Mucosa of rectum (tissue), 2 donors: Measurements from ENCODE around the gene TBC1D9B.

ENCODE experiments used
- H3K27ac ChIP-seq, 2 donors: one replicate each; pipeline ENCODE4 v1.7.0; 2013; ENCODE audit warnings: inconsistent platforms in 2 of 2, low read depth in 2 of 2, low read length in 2 of 2
- H3K27me3 ChIP-seq, 2 donors: one replicate each; pipeline ENCODE4 v1.7.0; 2013; ENCODE audit warnings: low read length in 2 of 2; ENCODE audit not compliant: control insufficient read depth in 2 of 2, insufficient read depth in 2 of 2
- H3K36me3 ChIP-seq, 2 donors: one replicate each; pipeline ENCODE4 v1.7.0; 2013; ENCODE audit warnings: low read length in 2 of 2; ENCODE audit not compliant: control insufficient read depth in 2 of 2, insufficient read depth in 2 of 2
- H3K4me1 ChIP-seq, 2 donors: one replicate each; pipeline ENCODE4 v1.7.0; 2013; ENCODE audit warnings: low read length in 2 of 2, mild to moderate bottlenecking in 1 of 2; ENCODE audit not compliant: control insufficient read depth in 2 of 2, insufficient read depth in 2 of 2
- H3K4me3 ChIP-seq, 2 donors: one replicate each; pipeline ENCODE4 v1.7.0; 2013; ENCODE audit warnings: low read length in 2 of 2
- H3K9ac ChIP-seq, 2 donors: one replicate each; pipeline ENCODE4 v1.7.0; 2013; ENCODE audit warnings: low read length in 2 of 2, low read depth in 1 of 2, mild to moderate bottlenecking in 1 of 2
- H3K9me3 ChIP-seq, 2 donors: one replicate each; pipeline ENCODE4 v1.7.0; 2013; ENCODE audit warnings: low read length in 2 of 2; ENCODE audit not compliant: control insufficient read depth in 2 of 2
- donor health status: healthy.
- donor health status: Normal muscosa, but diverticular disease.

The TBC1D9B gene

DNA sequence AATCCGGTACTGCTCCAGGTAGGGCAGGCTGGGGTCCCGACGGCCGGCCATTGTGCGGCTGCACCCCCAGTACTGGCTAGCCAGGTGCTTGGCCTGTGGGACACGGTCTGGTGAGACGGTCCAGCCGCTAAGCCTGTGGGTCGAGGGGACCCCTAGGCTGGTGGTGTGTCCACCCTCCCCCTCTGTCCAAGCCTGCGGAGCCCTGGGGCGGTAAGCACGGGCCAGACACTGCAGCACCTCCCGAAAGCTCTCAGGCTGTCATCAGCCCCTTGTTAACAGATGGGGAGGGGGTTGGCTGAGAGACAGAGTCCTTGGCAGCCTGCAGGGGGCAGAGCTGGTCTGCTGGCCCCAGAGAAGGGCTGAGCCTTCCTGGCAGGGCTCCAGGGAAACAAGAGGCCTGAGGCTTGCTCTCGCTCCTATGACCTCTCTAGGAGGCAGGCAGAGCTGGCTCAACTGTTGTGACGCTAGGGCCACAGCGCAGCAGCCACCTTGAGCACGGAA is 37.2 kb downstream of the TBC1D9B start:
- Histone ChIP-seq H3K27me3 (no peaks in the 10 kb centered on the region), H3K27ac (no peak overlapping the region), H3K4me1 (no peaks in the 10 kb centered on the region), H3K36me3 (peaks cover 56 to 67% of the 10 kb centered on the region in 2 donors), H3K9me3 (no peaks in the 10 kb centered on the region), H3K4me3 (no peak overlapping the region), H3K9ac (no peak overlapping the region)

DNA sequence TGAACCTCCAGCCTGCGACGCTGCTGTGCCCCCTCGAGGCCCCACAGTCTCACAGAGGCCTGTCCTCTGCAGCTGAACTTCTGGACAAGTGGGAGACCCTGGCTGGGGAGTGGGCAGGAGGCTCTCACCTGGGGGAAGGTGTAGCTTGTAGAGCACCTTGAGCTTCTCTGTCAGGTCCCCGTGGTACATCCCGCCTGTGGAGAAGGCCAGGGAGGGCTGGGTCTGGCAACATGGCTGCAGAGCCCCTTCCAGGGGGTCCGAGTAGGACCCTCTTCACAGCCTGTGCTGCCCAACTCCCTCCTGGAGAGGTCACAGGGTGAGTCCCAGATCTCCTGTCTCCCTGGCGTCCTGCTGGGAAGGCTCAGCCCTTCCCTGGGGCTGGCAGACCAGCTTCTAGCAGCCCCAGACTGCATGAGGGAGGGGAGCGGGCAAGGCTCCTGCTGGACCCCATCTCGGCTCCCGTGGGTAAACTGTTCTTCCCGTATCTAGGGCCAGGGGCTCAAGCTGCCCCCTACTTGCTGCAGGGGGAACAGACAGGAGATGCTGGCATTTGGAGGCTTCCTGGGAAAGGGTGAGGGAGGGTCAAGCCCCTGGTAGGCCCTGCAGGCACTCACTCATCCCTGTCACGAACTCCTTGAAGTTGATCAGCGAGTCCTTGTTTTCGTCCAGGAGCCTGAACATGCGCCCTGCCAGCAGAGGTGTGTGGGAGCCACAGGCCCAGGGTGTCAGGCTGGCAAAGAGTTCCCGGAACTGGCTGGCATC is 37.9 kb downstream of the TBC1D9B start:
- Histone ChIP-seq H3K9ac (no peak overlapping the region), H3K4me1 (no peaks in the 10 kb centered on the region), H3K27ac (no peak overlapping the region), H3K27me3 (no peaks in the 10 kb centered on the region), H3K4me3 (no peak overlapping the region), H3K9me3 (no peaks in the 10 kb centered on the region), H3K36me3 (peaks cover 57 to 61% of the 10 kb centered on the region in 2 donors)

- Histone ChIP-seq H3K27ac (no peak overlapping the region), H3K9me3 (no peaks in the 10 kb centered on the region), H3K9ac (no peak overlapping the region), H3K36me3 (peaks cover 56 to 59% of the 10 kb centered on the region in 2 donors), H3K4me1 (no peaks in the 10 kb centered on the region), H3K27me3 (no peaks in the 10 kb centered on the region), H3K4me3 (no peak overlapping the region)
Measured at GRCh38 chr5:179869101-179869500, 38.6 kb downstream of the TBC1D9B start.

DNA sequence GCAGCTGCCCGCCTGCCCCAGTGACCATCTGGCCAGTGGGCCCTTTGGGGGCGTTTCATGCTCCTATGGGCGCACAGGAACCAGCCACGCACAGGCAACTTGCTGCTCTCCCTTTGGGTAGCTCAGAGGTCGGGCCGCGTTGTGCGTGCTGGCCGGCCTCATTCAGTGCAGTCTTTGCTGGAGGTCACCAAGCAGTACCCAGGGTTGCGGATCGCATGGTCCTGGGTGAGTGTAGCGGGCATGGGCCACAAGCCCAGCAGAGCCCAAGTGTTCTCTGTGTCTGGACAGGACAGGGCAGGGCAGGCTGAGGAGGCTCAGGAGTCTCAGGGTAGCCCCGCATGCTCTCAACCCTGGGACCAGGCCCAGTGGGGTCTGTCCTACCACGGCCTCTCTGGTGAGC is 39.2 kb downstream of the TBC1D9B start:
- H3K27me3 ChIP-seq = no peaks in the 10 kb centered on the region

DNA sequence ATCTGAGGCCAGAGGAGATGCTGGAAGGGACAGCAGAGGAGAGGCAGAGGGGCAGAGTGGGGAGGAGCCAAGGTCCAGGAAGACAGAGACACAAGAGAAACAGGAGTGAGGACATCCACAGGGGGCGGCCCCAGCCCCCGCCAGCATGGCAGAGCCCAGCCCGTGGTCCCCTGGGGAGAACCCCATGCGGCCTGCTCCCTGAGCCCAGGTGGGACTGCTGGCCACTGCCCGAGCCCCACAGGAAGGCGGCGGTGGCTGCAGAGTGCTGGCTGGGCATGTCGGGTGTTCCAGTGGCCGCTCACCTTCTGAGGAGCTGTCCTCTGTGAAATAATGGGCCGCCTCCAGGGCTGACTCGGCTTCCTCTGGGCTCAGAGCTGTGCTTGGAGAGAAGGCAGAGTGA is 40.2 kb downstream of the TBC1D9B start:
- H3K4me1 ChIP-seq = no peaks in the 10 kb centered on the region
- H3K27me3 ChIP-seq = no peaks in the 10 kb centered on the region
- no peaks in the 10 kb centered on the region for H3K9me3 ChIP-seq
- no peak overlapping the region for H3K9ac ChIP-seq
- no peak overlapping the region for H3K27ac ChIP-seq
- no peak overlapping the region for H3K4me3 ChIP-seq
- H3K36me3 ChIP-seq = peaks cover 58 to 62% of the 10 kb centered on the region in 2 donors

More for the DNA sequence above, 39.2 kb downstream of the TBC1D9B start:
- peaks cover 57 to 62% of the 10 kb centered on the region in 2 donors for H3K36me3 ChIP-seq
- no peaks in the 10 kb centered on the region for H3K4me1 ChIP-seq
- no peak overlapping the region for H3K9ac ChIP-seq
- no peak overlapping the region for H3K4me3 ChIP-seq
- no peaks in the 10 kb centered on the region for H3K9me3 ChIP-seq
- H3K27ac ChIP-seq = no peak overlapping the region

- H3K27me3 ChIP-seq = no peaks in the 10 kb centered on the region
- H3K4me1 ChIP-seq = no peaks in the 10 kb centered on the region
- no peaks in the 10 kb centered on the region for H3K9me3 ChIP-seq
- no peak overlapping the region for H3K9ac ChIP-seq
- H3K4me3 ChIP-seq = no peak overlapping the region
- H3K36me3 ChIP-seq = peaks cover 57 to 62% of the 10 kb centered on the region in 2 donors
- H3K27ac ChIP-seq = no peak overlapping the region
Measured at GRCh38 chr5:179867079-179867465, 40.6 kb downstream of the TBC1D9B start.

DNA sequence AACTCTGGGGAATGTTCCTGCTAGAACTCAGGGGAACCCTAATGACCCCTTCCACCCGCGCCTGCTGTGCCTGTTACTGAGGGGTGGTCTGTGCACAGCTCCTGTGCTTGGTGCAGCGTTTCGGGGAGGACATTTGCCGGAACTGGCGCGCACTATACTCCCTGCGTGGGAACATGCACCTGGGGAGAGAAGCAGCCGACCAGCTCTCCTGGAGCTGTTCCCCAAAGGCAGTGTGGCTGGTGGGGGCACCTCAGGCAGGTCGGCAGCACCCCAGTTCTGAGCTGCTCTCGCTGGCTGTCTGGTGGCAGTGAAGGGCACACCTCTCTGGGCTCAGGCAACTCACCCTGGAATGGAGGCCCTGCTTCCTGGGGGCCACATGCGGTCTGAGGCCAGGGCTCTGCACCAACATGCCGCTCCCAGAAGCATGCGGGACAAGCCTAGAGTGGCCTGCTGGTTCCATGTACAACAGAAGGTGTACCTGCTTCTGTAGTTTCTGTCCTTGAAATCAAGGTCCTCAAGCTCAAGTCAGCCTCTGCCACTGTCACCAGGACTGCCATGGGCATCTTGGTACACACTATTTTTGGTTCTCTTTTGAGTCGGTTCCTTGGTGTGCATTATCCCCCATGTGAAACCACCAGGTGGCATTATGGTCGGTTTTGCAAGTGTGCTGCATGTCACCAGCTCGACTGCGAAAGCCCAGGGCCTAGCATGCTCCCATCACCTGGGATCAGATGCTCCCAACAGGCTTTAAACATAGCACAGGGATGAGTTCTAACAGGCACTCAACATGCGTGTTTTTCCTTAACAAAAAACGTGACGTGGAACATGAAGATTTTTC is 41.2 kb downstream of the TBC1D9B start:
- H3K36me3 ChIP-seq = peaks cover 56 to 61% of the 10 kb centered on the region in 2 donors
- H3K27ac ChIP-seq = no peak overlapping the region
- no peak overlapping the region for H3K9ac ChIP-seq
- H3K27me3 ChIP-seq = no peaks in the 10 kb centered on the region
- H3K4me3 ChIP-seq = no peak overlapping the region
- no peaks in the 10 kb centered on the region for H3K4me1 ChIP-seq
- no peaks in the 10 kb centered on the region for H3K9me3 ChIP-seq

- no peak overlapping the region for H3K9ac ChIP-seq
- no peak overlapping the region for H3K4me3 ChIP-seq
- no peak overlapping the region for H3K27ac ChIP-seq
- no peaks in the 10 kb centered on the region for H3K27me3 ChIP-seq
- no peaks in the 10 kb centered on the region for H3K4me1 ChIP-seq
- H3K36me3 ChIP-seq = peaks cover 53% of the 10 kb centered on the region in 2 donors
- H3K9me3 ChIP-seq = no peaks in the 10 kb centered on the region
Measured at GRCh38 chr5:179865491-179866240, 42.0 kb downstream of the TBC1D9B start.

DNA sequence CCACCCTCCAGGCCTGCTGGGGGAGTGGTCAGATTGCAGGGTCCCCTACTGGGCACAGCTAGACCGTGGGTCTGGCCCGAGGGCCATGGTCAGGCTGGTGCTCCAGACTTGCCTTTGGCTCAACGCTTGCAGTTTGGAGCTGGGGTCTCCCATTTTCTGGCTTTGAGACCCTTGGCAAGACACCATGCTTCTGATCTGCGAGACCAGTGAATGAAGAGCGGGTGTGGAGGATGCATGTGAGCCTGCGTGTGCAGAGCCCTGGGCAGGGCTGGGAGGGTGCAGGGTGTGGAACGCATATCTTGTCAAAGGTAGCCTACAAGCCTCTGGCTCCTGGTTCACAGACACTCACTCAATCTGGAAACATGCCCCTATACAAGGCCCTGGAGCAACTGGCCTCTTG is 43.0 kb downstream of the TBC1D9B start:
- Histone ChIP-seq H3K9ac (no peak overlapping the region), H3K36me3 (peaks cover 43 to 47% of the 10 kb centered on the region in 2 donors), H3K27ac (no peak overlapping the region)

More for the DNA sequence above, 43.0 kb downstream of the TBC1D9B start:
- Histone ChIP-seq H3K27me3 (no peaks in the 10 kb centered on the region), H3K4me3 (no peak overlapping the region), H3K4me1 (peaks cover 0 to 1% of the 10 kb centered on the region in 2 donors), H3K9me3 (no peaks in the 10 kb centered on the region)
